Measurements from ENCODE around the gene CERS5. TPM values are rescaled to one million over a fixed set of nuclear protein-coding genes. Genes with fewer than 3 reads are reported as not detected.

CERS5 gene
- total RNA-seq = 6.5 TPM

DNA sequence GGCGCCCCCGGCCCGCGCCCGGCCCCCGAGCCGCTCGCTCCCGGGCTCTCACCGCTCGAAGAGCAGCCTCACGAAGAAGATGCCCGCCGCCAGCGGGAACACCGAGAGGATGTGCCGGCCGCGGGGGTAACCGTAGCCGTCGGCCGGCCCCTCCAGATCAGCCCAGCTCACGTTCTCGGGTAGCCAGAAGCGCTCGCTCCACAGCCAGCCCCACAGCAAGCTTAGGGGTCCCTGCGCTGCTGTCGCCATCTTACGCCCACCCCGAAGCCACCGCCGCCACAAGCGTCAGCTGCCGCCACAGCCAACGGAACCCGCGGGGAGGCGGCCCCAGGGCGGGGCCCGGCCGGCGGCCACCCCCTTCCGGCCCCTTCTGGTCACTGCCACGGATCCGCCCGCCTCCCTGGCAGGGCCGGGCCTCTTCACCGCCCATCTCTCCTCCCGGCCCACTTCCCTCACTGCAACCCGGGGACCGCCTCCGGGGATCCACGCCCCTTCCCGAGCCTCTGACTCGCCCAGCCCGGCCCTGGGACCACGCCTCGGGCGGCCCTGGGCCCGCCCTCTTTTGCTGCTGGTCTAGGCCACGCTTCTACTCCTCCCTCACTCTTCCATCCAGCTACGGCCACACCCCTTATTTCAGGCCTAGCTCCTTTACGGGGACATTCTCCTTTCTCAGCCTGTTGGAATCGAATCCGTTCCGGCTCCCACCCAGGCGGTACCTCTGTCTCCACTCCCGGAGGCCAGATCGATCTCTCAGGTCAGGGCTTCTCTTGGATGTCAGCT, at the start of gene CERS5:
Gene CERS5, minus strand, starts transcription at position 321 of the 780 bp plus-strand sequence. Its CDS starts 72 bp downstream, at position 249.
- DNase-seq (ENCODE audit: low spot score) = peak; percentile 99

DNA sequence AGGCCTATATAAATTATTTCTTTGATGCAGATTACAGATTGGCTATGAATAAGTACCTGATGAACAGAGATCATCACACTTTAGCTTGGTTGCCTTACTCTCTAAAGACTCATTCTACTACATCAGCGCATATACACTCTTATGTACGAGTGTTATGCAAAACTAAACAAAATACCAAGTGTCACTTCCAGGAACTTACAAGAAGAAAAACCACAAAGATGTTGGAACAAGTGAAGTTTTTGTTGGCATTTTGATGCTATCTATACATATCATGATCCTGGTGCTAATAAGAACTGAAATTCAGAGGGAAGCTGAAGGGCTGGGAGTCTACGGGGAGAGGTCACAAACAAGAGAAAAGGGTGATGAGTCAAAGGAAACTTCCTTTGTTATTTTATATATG, 47.9 kb upstream of the CERS5 start:
- ATAC-seq = no peak

More for the DNA sequence above, at the start of gene CERS5:
- peak; percentile 99 for ATAC-seq

GRCh38 chr12:50214018-50214417, 46.8 kb upstream of the CERS5 start:
- DNase-seq (ENCODE audit: low spot score) (no peak), ATAC-seq (no peak)

More for the DNA sequence above, 47.9 kb upstream of the CERS5 start:
- no peak for DNase-seq (ENCODE audit: low spot score)

DNA sequence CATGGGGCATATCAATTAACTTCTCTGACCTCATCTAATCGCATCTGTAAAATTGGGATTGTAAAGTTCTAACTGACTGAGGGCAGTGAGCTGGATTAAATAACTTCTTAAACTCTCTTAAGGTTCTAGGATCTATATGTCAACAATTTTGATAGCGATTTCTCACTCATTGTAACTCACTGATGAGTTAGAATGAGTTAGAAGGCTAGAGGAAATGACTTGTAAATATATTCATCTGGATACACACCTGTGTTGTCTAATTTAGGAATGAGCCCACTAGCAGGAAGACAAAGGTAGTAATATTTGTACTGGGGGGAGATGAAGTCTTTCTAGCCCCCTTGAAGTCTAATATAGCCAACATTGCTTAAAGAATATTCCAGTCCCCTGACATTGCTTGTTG, 46.3 kb upstream of the CERS5 start:
- DNase-seq (ENCODE audit: low spot score) = no peak
- no peak for ATAC-seq

GRCh38 chr12:50212071-50212467, 44.9 kb upstream of the CERS5 start:
- no peak for DNase-seq (ENCODE audit: low spot score)
- peak; percentile 16 for ATAC-seq

- peak; percentile 34 for ATAC-seq
- no peak for DNase-seq (ENCODE audit: low spot score)
Measured at GRCh38 chr12:50211392-50212070, 44.4 kb upstream of the CERS5 start.

DNA sequence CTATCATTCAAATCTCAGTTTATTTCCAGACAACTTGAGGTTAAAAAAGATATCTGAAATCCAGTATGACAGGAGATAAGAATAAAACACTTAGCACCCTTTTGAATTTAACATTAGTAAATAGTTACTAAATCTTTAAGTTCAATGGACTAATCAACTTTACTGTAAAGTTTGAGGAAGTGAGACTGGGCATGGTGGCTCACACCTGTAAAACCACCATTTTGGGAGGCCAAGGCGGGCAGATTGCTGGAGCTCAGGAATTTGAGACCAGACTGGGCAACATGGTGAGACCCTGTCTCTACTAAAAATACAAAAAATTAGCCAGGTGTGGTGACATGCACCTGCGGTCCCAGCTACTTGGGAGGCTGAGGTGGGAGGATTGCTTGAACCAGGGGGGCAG, 40.3 kb upstream of the CERS5 start:
- DNase-seq (ENCODE audit: low spot score) (no peak), ATAC-seq (no peak)

GRCh38 chr12:50205648-50206047, 38.5 kb upstream of the CERS5 start:
- DNase-seq (ENCODE audit: low spot score) (no peak), ATAC-seq (no peak)

- DNase-seq (ENCODE audit: low spot score) (no peak), ATAC-seq (no peak)
Measured at GRCh38 chr12:50203691-50204090, 36.5 kb upstream of the CERS5 start.

DNA sequence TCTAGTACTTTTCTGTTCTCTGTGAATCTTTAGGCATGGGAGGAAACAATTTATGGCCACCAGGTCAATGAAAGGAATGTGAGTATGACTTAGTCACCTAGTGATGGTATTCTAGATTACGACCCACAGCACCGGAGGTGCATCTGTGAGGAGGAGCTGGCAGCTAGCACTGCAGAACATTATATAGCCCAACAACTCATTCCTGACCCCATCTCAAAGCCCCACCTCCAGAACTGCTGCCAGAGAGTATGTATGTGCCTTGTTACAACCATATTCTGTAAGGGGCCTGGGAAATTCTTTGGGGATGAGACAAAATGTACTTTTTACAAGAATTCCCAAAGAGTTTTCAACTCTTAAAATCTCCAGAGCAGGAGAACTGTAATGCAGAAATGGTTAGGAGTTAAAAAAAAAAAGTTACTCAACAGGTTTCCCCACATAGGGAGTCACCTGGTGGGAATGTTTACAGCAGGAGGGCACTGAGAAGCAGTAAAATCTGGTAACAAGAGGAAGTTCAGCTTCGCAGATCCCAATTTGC, 34.9 kb upstream of the CERS5 start:
- no peak for DNase-seq (ENCODE audit: low spot score)
- no peak for ATAC-seq

DNA sequence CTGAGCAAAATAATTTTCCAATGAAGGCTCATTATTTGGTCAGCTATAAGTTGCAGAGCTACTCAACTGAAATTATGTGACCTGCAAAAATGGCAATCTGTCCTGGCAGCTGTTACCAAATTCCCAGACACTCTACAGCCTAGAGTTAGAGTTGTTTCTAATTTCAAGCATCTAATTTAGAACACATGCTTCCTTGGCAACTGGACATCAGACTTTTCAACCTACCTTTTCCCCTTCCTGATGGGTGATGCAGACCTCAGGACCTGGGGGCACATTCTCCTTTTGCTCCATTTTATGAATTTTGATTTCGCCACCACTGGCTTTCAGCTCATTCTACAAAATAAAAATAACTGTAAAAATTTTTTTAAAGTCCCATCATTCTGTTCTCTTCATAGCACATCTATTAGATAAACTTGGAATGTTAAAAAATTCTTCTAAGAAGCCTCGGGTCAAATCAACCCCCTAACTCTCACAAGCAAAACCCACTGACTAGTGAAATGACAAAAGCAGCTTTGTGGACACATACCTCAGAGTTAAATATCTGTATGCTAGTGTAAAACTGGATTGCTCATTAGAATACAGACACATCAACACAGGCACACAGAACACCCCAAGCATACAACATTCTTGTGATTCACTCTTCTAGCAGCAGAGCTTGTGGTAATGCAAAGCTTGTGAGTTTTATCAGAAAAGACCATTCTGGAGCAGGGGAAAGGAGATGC, 33.5 kb upstream of the CERS5 start:
- DNase-seq (ENCODE audit: low spot score) = no peak
- no peak for ATAC-seq

DNA sequence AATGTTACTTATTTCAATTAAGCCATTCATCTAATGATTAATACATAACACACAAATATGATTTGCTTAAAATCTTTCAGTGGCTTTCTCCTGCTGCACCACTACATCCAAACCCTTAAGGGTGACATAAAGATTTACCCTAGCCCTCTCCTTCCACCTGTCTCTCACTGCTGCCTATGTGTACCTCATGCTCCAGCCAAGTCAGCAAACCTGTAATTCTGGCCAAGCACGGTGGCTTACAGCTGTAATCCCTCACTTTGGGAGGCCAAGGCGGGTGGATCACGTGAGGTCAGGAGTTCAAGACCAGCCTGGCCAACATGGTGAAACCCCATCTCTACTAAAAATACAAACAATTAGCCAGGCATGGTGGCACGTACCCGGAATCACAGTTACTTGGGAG, 31.7 kb upstream of the CERS5 start:
- DNase-seq (ENCODE audit: low spot score) (no peak), ATAC-seq (no peak)

- DNase-seq (ENCODE audit: low spot score) (no peak), ATAC-seq (no peak)
Measured at GRCh38 chr12:50197297-50197727, 30.1 kb upstream of the CERS5 start.

GRCh38 chr12:50196537-50196936, 29.4 kb upstream of the CERS5 start:
- ATAC-seq (no peak), DNase-seq (ENCODE audit: low spot score) (no peak)

DNA sequence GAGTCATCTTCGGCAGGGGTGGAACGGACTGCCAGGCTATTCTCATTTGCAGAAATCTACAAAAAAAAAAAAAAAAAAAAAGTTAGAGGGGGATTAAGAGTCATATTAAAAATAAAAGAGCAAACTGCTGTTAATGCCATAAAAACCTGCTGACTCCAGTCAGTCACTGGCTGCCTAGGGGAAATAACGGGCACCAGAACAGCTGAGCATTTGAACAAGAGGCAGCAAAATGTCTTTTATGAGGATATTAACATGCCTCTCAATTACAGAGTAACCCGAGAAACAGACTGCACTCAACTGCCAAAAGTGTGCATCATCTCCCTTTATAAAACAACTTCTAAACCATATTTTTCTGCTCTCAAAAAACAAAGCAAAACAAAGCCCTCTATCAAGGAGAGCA, 28.7 kb upstream of the CERS5 start:
- ATAC-seq (no peak), DNase-seq (ENCODE audit: low spot score) (no peak)

DNA sequence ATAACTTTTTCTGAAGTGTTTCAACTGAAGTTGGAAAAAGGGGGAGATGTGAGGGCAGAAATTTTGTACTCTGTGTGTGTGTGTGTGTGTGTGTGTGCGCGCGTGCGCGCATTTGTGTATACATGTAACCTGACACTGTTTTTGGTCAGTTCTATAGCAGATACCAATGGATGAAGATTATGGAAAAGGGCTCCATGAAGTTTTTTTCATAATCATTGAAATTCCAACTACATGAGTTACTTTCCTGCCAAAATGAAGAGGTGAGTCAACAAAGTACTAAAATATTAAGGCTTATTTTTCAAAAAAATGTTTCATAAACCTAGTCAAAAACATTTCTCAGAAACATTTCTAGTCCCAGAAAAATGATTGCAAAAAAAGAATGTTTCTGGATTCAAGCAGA, 25.7 kb upstream of the CERS5 start:
- ATAC-seq (no peak), DNase-seq (ENCODE audit: low spot score) (no peak)

GRCh38 chr12:50192236-50192635, 25.1 kb upstream of the CERS5 start:
- DNase-seq (ENCODE audit: low spot score) (no peak), ATAC-seq (no peak)

DNA sequence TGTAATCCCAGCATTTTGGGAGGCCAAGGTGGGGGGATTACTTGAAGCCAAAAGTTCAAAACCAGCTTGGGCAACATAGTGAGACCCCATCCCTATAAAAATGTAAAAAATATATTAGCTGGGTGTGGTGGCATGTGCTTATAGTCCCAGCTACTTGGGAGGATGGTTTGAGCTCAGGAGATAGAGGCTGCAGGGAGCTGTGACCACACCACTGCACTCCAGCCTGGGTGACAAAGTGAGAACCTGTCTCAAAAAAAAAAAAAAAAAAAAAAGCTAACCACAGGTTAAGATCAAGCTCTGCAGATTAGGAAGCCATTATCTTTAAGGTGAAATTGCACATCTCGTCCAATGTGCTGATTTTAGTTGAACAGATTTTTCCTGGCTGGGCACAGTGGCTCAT, 23.7 kb upstream of the CERS5 start:
- no peak for ATAC-seq

DNA sequence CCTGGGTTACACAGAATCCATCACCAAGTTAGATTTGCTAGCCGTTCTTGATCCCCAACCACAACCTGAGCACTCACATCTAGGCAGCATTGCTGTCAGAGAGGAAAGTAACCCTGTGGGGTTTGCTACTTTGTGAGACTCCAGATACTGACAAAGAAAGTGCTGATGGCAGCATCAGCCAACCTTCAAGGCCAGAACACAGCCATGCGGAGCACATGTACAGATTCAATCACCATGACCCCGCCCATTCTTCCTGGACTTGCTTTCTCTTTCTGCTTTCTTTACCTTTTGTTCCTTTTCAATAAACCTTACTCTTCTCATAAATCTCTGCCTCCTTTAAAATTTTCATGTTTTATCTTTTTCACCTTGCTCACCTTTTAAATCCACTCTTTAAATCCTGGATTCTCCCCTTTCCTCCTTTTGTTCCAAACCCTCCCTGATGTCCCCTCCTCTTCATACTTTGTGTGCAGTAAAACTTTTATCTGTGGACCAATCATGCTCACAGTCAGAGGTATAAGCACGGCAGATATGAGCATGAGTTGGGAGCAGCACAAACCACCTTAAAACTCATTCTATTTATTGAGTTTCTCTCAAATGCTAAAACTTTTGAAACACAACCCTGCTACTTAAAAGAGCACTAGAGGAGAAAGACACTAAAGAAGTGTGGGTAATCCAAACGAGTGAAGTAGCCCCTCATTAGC, 21.9 kb upstream of the CERS5 start:
- DNase-seq (ENCODE audit: low spot score) = no peak

More for the DNA sequence above, 23.7 kb upstream of the CERS5 start:
- no peak for DNase-seq (ENCODE audit: low spot score)

GRCh38 chr12:50188241-50188781, 21.1 kb upstream of the CERS5 start:
- ATAC-seq (peak; percentile 59), DNase-seq (ENCODE audit: low spot score) (no peak)

More for the DNA sequence above, 21.9 kb upstream of the CERS5 start:
- peak; percentile 39 for ATAC-seq

Measured in left lobe of liver (tissue), 2 donors.